Measurements from ENCODE around the gene ARL3. TPM values are rescaled to one million over a fixed set of nuclear protein-coding genes. Genes with fewer than 3 reads are reported as not detected.

ARL3 gene
- total RNA-seq, 1 experiment from 2014 or later: 4.6 TPM

DNA sequence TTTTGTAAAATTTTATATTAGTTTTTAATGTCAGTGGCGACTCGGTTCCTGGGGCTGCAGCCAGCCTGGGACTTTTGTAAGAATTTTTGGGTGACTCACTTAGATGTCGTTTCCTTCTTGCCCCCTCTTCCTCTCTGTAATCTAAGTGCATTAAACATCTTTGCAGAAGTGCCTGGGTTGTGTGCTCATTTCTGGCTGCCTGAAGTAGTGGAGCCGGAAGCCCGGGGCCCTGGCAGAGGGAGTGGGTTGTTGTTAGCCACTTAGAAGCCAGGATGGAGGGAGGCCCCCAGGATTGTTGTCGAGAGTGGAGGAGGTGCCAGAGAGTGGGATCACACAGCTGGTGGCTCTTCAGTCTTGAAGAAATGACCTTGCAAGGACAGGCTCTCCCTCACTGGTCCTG lies 80.9 kb downstream of the ARL3 start:
- H3K4me2 ChIP-seq (ENCODE audit: low read depth, low read length, poor library complexity, severe bottlenecking): no peak overlapping the region
- no peaks in the 10 kb centered on the region for H3K9me3 ChIP-seq (ENCODE audit: low read length)
- H3K79me2 ChIP-seq (ENCODE audit: low read length): no peaks in the 10 kb centered on the region
- H3K27ac ChIP-seq (ENCODE audit: low read length): no peak overlapping the region; the same call in 1 of the 2 replicates
- no peaks in the 10 kb centered on the region for H3K36me3 ChIP-seq (ENCODE audit: insufficient read depth, low read length)
- H3K27me3 ChIP-seq (ENCODE audit: low read length): no peaks in the 10 kb centered on the region
- H3K9me2 ChIP-seq (replicated peaks; ENCODE audit: insufficient read depth, low read length): no peaks in the 10 kb centered on the region
- peaks cover 8% of the 10 kb centered on the region for H3K4me1 ChIP-seq (ENCODE audit: low read length)
- no peak overlapping the region for H3K9ac ChIP-seq (ENCODE audit: low read length)
- no peak for DNase-seq
- H4K20me1 ChIP-seq (ENCODE audit: insufficient read depth, low read depth, low read length): no peaks in the 10 kb centered on the region
- no peak overlapping the region for H3K4me3 ChIP-seq (ENCODE audit: low read length)
- no peak overlapping the region for H2AFZ ChIP-seq (ENCODE audit: low read length)

DNA sequence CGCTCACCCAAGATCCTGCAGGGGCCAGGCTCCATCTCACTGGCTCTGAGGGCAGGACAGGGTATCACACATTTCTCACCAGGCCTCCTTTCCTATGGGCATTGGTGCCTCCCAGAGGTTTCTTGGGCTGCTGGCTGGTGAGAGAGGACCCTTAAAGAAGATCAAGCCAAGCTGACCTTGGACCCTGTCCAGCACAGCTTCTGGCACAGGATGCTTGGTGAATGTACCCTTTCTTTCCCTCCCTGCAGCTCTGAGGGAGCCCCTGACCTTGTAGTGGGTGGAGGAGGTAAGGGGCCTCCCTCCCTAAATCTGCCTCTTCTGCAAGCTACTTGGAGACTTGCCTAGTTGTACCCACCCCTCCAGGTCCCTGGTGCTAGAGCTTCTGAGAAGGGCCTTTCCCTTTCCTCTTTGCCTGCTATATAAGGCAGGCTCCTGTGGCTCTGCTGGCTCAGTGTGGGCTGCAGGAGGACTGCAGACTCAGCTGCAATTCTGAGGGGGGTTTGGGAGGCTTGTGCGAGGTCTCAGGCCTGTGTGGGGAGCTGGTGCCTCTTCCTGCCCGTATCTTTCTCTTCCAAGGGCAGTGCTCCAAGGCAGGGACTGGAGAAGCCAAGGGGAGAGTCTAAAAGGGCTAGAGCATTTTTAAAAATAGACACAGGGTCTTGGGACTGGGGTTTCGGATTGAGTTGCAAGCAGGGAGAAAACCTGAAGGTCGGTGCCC lies 81.6 kb downstream of the ARL3 start:
- DNase-seq: no peak
- no peaks in the 10 kb centered on the region for H4K20me1 ChIP-seq (ENCODE audit: insufficient read depth, low read depth, low read length)
- H2AFZ ChIP-seq (ENCODE audit: low read length): no peak overlapping the region
- no peak overlapping the region for H3K4me3 ChIP-seq (ENCODE audit: low read length)
- no peaks in the 10 kb centered on the region for H3K9me3 ChIP-seq (ENCODE audit: low read length)
- no peaks in the 10 kb centered on the region for H3K27me3 ChIP-seq (ENCODE audit: low read length)
- no peaks in the 10 kb centered on the region for H3K36me3 ChIP-seq (ENCODE audit: insufficient read depth, low read length)
- H3K9me2 ChIP-seq (replicated peaks; ENCODE audit: insufficient read depth, low read length): no peaks in the 10 kb centered on the region
- no peaks in the 10 kb centered on the region for H3K79me2 ChIP-seq (ENCODE audit: low read length)
- no peak overlapping the region for H3K4me2 ChIP-seq (ENCODE audit: low read depth, low read length, poor library complexity, severe bottlenecking)
- 0 out of 2 replicates have a peak overlapping the region, but pooled peaks have one; percentile 24 for H3K9ac ChIP-seq (ENCODE audit: low read length)
- no peak overlapping the region; the same call in 1 of the 2 replicates for H3K27ac ChIP-seq (ENCODE audit: low read length)
- H3K4me1 ChIP-seq (ENCODE audit: low read length): peaks cover 8% of the 10 kb centered on the region

GRCh38 chr10:102631525-102632393 lies 82.4 kb downstream of the ARL3 start:
- Histone ChIP-seq H3K36me3 (ENCODE audit: insufficient read depth, low read length) (no peaks in the 10 kb centered on the region), H3K9ac (ENCODE audit: low read length) (no peak overlapping the region), H3K27me3 (ENCODE audit: low read length) (no peaks in the 10 kb centered on the region), H2AFZ (ENCODE audit: low read length) (no peak overlapping the region), H3K79me2 (ENCODE audit: low read length) (no peaks in the 10 kb centered on the region), H3K4me3 (ENCODE audit: low read length) (no peak overlapping the region), H3K9me2 (replicated peaks; ENCODE audit: insufficient read depth, low read length) (no peaks in the 10 kb centered on the region), H4K20me1 (ENCODE audit: insufficient read depth, low read depth, low read length) (no peaks in the 10 kb centered on the region), H3K4me1 (ENCODE audit: low read length) (peaks cover 8% of the 10 kb centered on the region), H3K27ac (ENCODE audit: low read length) (no peak overlapping the region), H3K4me2 (ENCODE audit: low read depth, low read length, poor library complexity, severe bottlenecking) (no peak overlapping the region), H3K9me3 (ENCODE audit: low read length) (no peaks in the 10 kb centered on the region)
- DNase-seq: no peak

DNA sequence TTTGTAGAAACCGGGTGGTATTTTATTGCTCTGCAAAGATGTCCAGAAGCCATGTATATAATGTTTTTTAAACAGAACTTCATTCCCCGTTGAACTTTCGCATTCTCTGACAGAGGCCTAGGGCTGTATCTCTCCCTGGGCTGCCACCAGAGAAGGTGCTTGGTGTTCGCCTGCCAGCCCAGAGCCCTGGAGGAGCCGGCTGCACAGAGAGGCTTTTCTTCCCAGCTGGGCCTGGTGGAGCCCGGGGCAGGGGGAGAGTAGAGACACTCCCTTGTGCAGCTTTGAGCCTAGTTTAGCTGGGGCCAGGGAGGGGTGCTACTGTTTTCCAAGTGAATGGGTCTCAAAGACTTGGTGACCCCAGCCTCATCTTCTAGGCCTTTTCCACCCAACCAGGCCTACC lies 83.5 kb downstream of the ARL3 start:
- Histone ChIP-seq H3K4me3 (ENCODE audit: low read length) (no peak overlapping the region), H3K36me3 (ENCODE audit: insufficient read depth, low read length) (no peaks in the 10 kb centered on the region), H4K20me1 (ENCODE audit: insufficient read depth, low read depth, low read length) (no peaks in the 10 kb centered on the region), H3K27ac (ENCODE audit: low read length) (no peak overlapping the region), H3K9ac (ENCODE audit: low read length) (no peak overlapping the region), H3K4me2 (ENCODE audit: low read depth, low read length, poor library complexity, severe bottlenecking) (no peak overlapping the region), H3K9me2 (replicated peaks; ENCODE audit: insufficient read depth, low read length) (no peaks in the 10 kb centered on the region), H3K9me3 (ENCODE audit: low read length) (no peaks in the 10 kb centered on the region), H3K27me3 (ENCODE audit: low read length) (no peaks in the 10 kb centered on the region), H2AFZ (ENCODE audit: low read length) (no peak overlapping the region), H3K79me2 (ENCODE audit: low read length) (no peaks in the 10 kb centered on the region), H3K4me1 (ENCODE audit: low read length) (peaks cover 8% of the 10 kb centered on the region)
- DNase-seq: no peak

- no peak overlapping the region for H2AFZ ChIP-seq (ENCODE audit: low read length)
- no peak overlapping the region for H3K4me3 ChIP-seq (ENCODE audit: low read length)
- H3K9me2 ChIP-seq (replicated peaks; ENCODE audit: insufficient read depth, low read length): no peaks in the 10 kb centered on the region
- DNase-seq: no peak
- no peaks in the 10 kb centered on the region for H3K79me2 ChIP-seq (ENCODE audit: low read length)
- no peaks in the 10 kb centered on the region for H3K9me3 ChIP-seq (ENCODE audit: low read length)
- H3K36me3 ChIP-seq (ENCODE audit: insufficient read depth, low read length): no peaks in the 10 kb centered on the region
- H3K4me2 ChIP-seq (ENCODE audit: low read depth, low read length, poor library complexity, severe bottlenecking): no peak overlapping the region
- no peaks in the 10 kb centered on the region for H3K27me3 ChIP-seq (ENCODE audit: low read length)
- no peak overlapping the region for H3K9ac ChIP-seq (ENCODE audit: low read length)
- H4K20me1 ChIP-seq (ENCODE audit: insufficient read depth, low read depth, low read length): no peaks in the 10 kb centered on the region
- H3K4me1 ChIP-seq (ENCODE audit: low read length): peaks cover 9% of the 10 kb centered on the region
- H3K27ac ChIP-seq (ENCODE audit: low read length): no peak overlapping the region
Observed at GRCh38 chr10:102629661-102630614, 84.3 kb downstream of the ARL3 start.

- H3K9ac ChIP-seq (ENCODE audit: low read length): no peak overlapping the region
- no peak for DNase-seq
- no peaks in the 10 kb centered on the region for H4K20me1 ChIP-seq (ENCODE audit: insufficient read depth, low read depth, low read length)
Observed at GRCh38 chr10:102628451-102628911, 85.7 kb downstream of the ARL3 start.

DNA sequence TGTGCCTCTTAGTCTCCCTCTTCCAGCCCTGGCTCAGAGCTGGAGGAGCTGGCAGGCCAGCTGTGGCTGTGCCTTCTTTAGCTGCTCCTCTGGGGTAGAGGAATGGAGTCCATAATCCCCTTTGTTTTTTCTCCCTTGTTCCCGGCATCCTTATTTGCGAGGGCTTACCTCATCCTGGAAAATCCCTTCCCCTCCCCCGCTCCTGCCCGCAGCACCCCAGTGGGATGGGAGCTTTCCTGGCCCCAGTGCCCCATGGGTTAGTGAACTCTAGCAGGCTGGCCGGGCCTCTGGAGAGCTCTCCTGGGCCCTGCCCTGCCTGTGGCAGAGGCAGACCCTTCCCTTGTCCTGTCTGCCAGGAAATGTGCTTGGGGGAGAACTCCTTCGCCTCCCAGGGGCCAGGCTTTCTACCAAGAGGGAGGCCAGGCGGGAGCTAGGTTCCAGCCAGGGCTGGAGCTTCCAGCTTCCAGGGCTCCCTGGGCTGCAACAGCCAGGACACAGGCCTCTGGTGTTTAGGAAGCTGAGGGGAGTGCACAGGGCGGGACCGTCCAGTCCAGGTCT lies 86.4 kb downstream of the ARL3 start:
- Histone ChIP-seq H3K4me3 (ENCODE audit: low read length) (no peak overlapping the region), H3K4me1 (ENCODE audit: low read length) (0 out of 2 replicates have a peak, but pooled peaks cover 4% of the 10 kb centered on the region), H3K9me3 (ENCODE audit: low read length) (no peaks in the 10 kb centered on the region), H3K79me2 (ENCODE audit: low read length) (no peaks in the 10 kb centered on the region), H3K4me2 (ENCODE audit: low read depth, low read length, poor library complexity, severe bottlenecking) (no peak overlapping the region), H2AFZ (ENCODE audit: low read length) (no peak overlapping the region), H3K9me2 (replicated peaks; ENCODE audit: insufficient read depth, low read length) (no peaks in the 10 kb centered on the region), H4K20me1 (ENCODE audit: insufficient read depth, low read depth, low read length) (no peaks in the 10 kb centered on the region), H3K27ac (ENCODE audit: low read length) (no peak overlapping the region), H3K27me3 (ENCODE audit: low read length) (no peaks in the 10 kb centered on the region), H3K9ac (ENCODE audit: low read length) (no peak overlapping the region), H3K36me3 (ENCODE audit: insufficient read depth, low read length) (no peaks in the 10 kb centered on the region)
- no peak for DNase-seq

More at GRCh38 chr10:102628451-102628911, 85.7 kb downstream of the ARL3 start:
- no peak overlapping the region for H3K4me3 ChIP-seq (ENCODE audit: low read length)
- H3K9me2 ChIP-seq (replicated peaks; ENCODE audit: insufficient read depth, low read length): no peaks in the 10 kb centered on the region
- no peaks in the 10 kb centered on the region for H3K36me3 ChIP-seq (ENCODE audit: insufficient read depth, low read length)
- H2AFZ ChIP-seq (ENCODE audit: low read length): no peak overlapping the region
- H3K27me3 ChIP-seq (ENCODE audit: low read length): no peaks in the 10 kb centered on the region
- H3K9me3 ChIP-seq (ENCODE audit: low read length): no peaks in the 10 kb centered on the region
- no peaks in the 10 kb centered on the region for H3K79me2 ChIP-seq (ENCODE audit: low read length)
- H3K27ac ChIP-seq (ENCODE audit: low read length): no peak overlapping the region
- H3K4me1 ChIP-seq (ENCODE audit: low read length): 0 out of 2 replicates have a peak, but pooled peaks cover 4% of the 10 kb centered on the region
- H3K4me2 ChIP-seq (ENCODE audit: low read depth, low read length, poor library complexity, severe bottlenecking): no peak overlapping the region

Data from Karpas-422 (cell line).